K562 (cell line): ENCODE data around the gene EPB41L4A. TPM values are rescaled to one million over a fixed set of nuclear protein-coding genes. Genes with fewer than 3 reads are reported as not detected.

Experiments
- ATAC-seq: fragments of 200-7000 bp; cut with Tn5 transposase; 3 replicates; pipeline ENCODE4 v1.9.1; 2020; ENCODE audit warnings: moderate library complexity
- BruUV-seq: library from RNA; stranded (reverse); fragments of 400-500 nt; replicated peaks from 2 replicates; lab custom pipeline; 2021; lab: Mats Ljungman, UMichigan
- CTCF ChIA-PET: fragments of 300-600 bp; formaldehyde crosslinking; extraction: SDS; loops from one replicate; lab custom pipeline; 2021; ENCODE audit warnings: low intra/inter-chr PET ratio; lab: Yijun Ruan, JAX
- POLR2A ChIA-PET: fragments of 300-600, 350-650 bp; sonication (Branson Sonifier 250); formaldehyde crosslinking; extraction: SDS; loops from one replicate; lab custom pipeline; 2021; ENCODE audit warnings: antibody characterized with exemption, inconsistent platforms; lab: Yijun Ruan, JAX
- DNase-seq, 4 experiments: peaks; one replicate each; pipeline versions ENCODE4 v3.0.0 to v3.0.0-alpha.2; 2011 to 2018; ENCODE audit warnings: low spot score in 3 of 4, mixed read lengths in 3 of 4; ENCODE audit errors: extremely low read depth in 1 of 4
- FAIRE-seq: peaks from 2 replicates; lab custom pipeline; 2011; peaks lifted over from hg19 to GRCh38; lab: Jason Lieb, UNC
- H2AFZ ChIP-seq: 2 replicates; pipeline ENCODE4 v1.6.0; 2011; ENCODE audit warnings: low read depth, low read length, control low read depth, inconsistent platforms
- H3K27ac ChIP-seq: fragments of 200-600 bp; 3 replicates; pipeline ENCODE4 v1.8.0; 2011; ENCODE audit warnings: low read depth, mild to moderate bottlenecking, control low read depth, inconsistent platforms, low read length, moderate library complexity, mixed read lengths; ENCODE audit errors: extremely low read depth
- H3K27me3 ChIP-seq, 2 experiments: fragments of 300-600 bp in 1 of 2; 2 replicates in 1 of 2; 3 replicates in 1 of 2; pipeline versions ENCODE4 v1.6.0 to v1.8.0; 2011; ENCODE audit warnings: inconsistent platforms in 2 of 2, low read length in 2 of 2, mild to moderate bottlenecking in 1 of 2, mixed read lengths in 1 of 2, moderate library complexity in 1 of 2; ENCODE audit not compliant: control insufficient read depth in 2 of 2, insufficient read depth in 2 of 2
- H3K36me3 ChIP-seq: fragments of 300-600 bp; 3 replicates; pipeline ENCODE4 v1.8.0; 2011; ENCODE audit warnings: mild to moderate bottlenecking, low read length, inconsistent platforms; ENCODE audit not compliant: control insufficient read depth, insufficient read depth
- H3K4me1 ChIP-seq, 2 experiments: fragments of 200-600 bp in 1 of 2; replicated peaks in 1 of 2; 2 replicates in 1 of 2; 3 replicates in 1 of 2; pipeline versions ENCODE4 v1.5.1 to v1.8.0; 2011; ENCODE audit warnings: inconsistent platforms in 2 of 2, low read length in 2 of 2, mild to moderate bottlenecking in 1 of 2, mixed read lengths in 1 of 2, moderate library complexity in 1 of 2; ENCODE audit not compliant: control insufficient read depth in 2 of 2, insufficient read depth in 2 of 2
- H3K4me2 ChIP-seq: 2 replicates; pipeline ENCODE4 v1.6.1; 2011; ENCODE audit warnings: low read length, control low read depth, inconsistent platforms, mixed read lengths; ENCODE audit not compliant: insufficient read depth
- H3K4me3 ChIP-seq: fragments of 200-600 bp; sonication (generic), shearing (Covaris generic); 2 replicates; pipeline ENCODE4 v1.5.1; 2016; ENCODE audit warnings: control low read depth, inconsistent platforms
- H3K79me2 ChIP-seq: fragments of 200-600 bp; 3 replicates; pipeline ENCODE4 v1.8.0; 2011; ENCODE audit warnings: low read length, inconsistent platforms; ENCODE audit not compliant: control insufficient read depth, insufficient read depth
- H3K9ac ChIP-seq, 2 experiments: 2 replicates each; pipeline versions ENCODE4 v1.6.0 to v1.6.1; 2011; ENCODE audit warnings: low read depth in 2 of 2, low read length in 2 of 2, control low read depth in 1 of 2, inconsistent platforms in 1 of 2, mild to moderate bottlenecking in 1 of 2, mixed read lengths in 1 of 2; ENCODE audit not compliant: insufficient read depth in 1 of 2
- H3K9me1 ChIP-seq: one replicate; pipeline ENCODE4 v1.6.0; 2011; ENCODE audit warnings: inconsistent platforms, mild to moderate bottlenecking, low read length, moderate library complexity; ENCODE audit not compliant: control insufficient read depth, insufficient read depth
- H3K9me3 ChIP-seq: replicated peaks from 2 replicates; pipeline ENCODE4 v1.5.1; 2011; ENCODE audit warnings: low read depth, low read length, inconsistent platforms; ENCODE audit not compliant: control insufficient read depth, insufficient read depth
- H4K20me1 ChIP-seq: replicated peaks from 2 replicates; pipeline ENCODE4 v1.6.1; 2011; ENCODE audit warnings: low read length, inconsistent platforms, mixed read lengths; ENCODE audit not compliant: control insufficient read depth, insufficient read depth
- C11orf30 ChIP-seq: fragments of 450-650 bp; IDR thresholded peaks from 2 replicates; pipeline ENCODE4 v1.6.1; 2016; ENCODE audit warnings: low read depth, mild to moderate bottlenecking
- JUN ChIP-seq, 2 experiments: sonication (generic) in 1 of 2; formaldehyde crosslinking in 1 of 2; IDR thresholded peaks; 2 replicates each; pipeline versions ENCODE4 v1.6.1 to v1.8.0; 2012 to 2022; ENCODE audit warnings: borderline replicate concordance in 2 of 2, mild to moderate bottlenecking in 2 of 2, improper control_type of control experiment in 1 of 2, low read depth in 1 of 2, low read length in 1 of 2, missing genetic modification reagents in 1 of 2
- KDM1A ChIP-seq, 2 experiments: fragments of 450-650 bp; IDR thresholded peaks; 2 replicates each; pipeline ENCODE4 v1.6.1; 2016; ENCODE audit warnings: mild to moderate bottlenecking in 2 of 2
- MAFG ChIP-seq: fragments of 450-650 bp; conservative IDR thresholded peaks from 2 replicates; pipeline ENCODE4 v1.6.1; 2016; ENCODE audit warnings: missing genetic modification characterization, missing compliant biosample characterization
- NCOA2 ChIP-seq, 2 experiments: fragments of 450-650 bp; IDR thresholded peaks; 2 replicates each; pipeline ENCODE4 v1.6.1; 2018; ENCODE audit warnings: mild to moderate bottlenecking in 2 of 2, moderate library complexity in 1 of 2; ENCODE audit not compliant: partially characterized antibody in 2 of 2
- NFE2 ChIP-seq: IDR thresholded peaks from 2 replicates; pipeline ENCODE4 v1.6.1; 2014; ENCODE audit warnings: antibody characterized with exemption, low read depth
- NFE2L1 ChIP-seq: fragments of 450-650 bp; IDR thresholded peaks from 2 replicates; pipeline ENCODE4 v1.6.1; 2016; ENCODE audit warnings: missing genetic modification characterization, low read depth, mild to moderate bottlenecking, missing compliant biosample characterization, moderate library complexity, borderline replicate concordance
- POLR2G ChIP-seq: fragments of 200-400 bp; formaldehyde crosslinking; IDR thresholded peaks from 2 replicates; pipeline ENCODE4 v1.6.1; 2017; ENCODE audit warnings: low read depth, mild to moderate bottlenecking, antibody characterized with exemption, low read length, moderate library complexity
- SAFB ChIP-seq: fragments of 200-400 bp; formaldehyde crosslinking; IDR thresholded peaks from 2 replicates; pipeline ENCODE4 v1.6.1; 2017; ENCODE audit warnings: low read depth, low read length, borderline replicate concordance
- ZNF133 ChIP-seq: fragments of 250-450 bp; sonication (Bioruptor Pico); IDR thresholded peaks from 2 replicates; pipeline ENCODE4 v1.4.0; 2020; ENCODE audit warnings: mild to moderate bottlenecking
- ZNF316 ChIP-seq: fragments of 450-650 bp; IDR thresholded peaks from 2 replicates; pipeline ENCODE4 v1.6.1; 2016
- ZNF589 ChIP-seq: fragments of 200-800 bp; sonication (Bioruptor generic); IDR thresholded peaks from 2 replicates; pipeline ENCODE4 v1.6.1; 2016; ENCODE audit warnings: low read depth, missing genetic modification characterization, missing compliant biosample characterization
- ZNF707 ChIP-seq: fragments of 250-450 bp; sonication (Bioruptor Pico); conservative IDR thresholded peaks from 2 replicates; pipeline ENCODE4 v1.8.0; 2022; ENCODE audit warnings: inconsistent platforms, mild to moderate bottlenecking, moderate library complexity
- WGBS: fragments of 100-300 bp; shearing (Covaris generic); methylation state at CpG from one replicate; pipeline ENCODE4 v1.1.6; 2016; ENCODE audit warnings: low coverage, mixed read lengths; ENCODE audit not compliant: insufficient coverage; ENCODE audit errors: missing lambda C conversion rate; 5-methylcytosine and 5-hydroxymethylcytosine counted together
- in situ Hi-C: fragments of 300-500 bp; cut with MboI; formaldehyde crosslinking; loops from 4 replicates; pipeline ENCODE4 v1.15.0; 2018; ENCODE audit warnings: inconsistent platforms, mixed read lengths
- intact Hi-C: fragments of 100-400 bp; cut with micrococcal nuclease; formaldehyde crosslinking; loops from 2 replicates; pipeline ENCODE4 v1.14.2; 2022
- polyA plus RNA-seq, 8 experiments: library from polyadenylated mRNA; depleted of rRNA in 4 of 8; stranded (reverse) in 5 of 8; unstranded in 3 of 8; fragments of >200 nt; fragmentation: Nextera tagmentation in 2 of 8; fragmentation: Illumina TruSeq in 1 of 8; extraction: Ambion mirVana in 2 of 8; extraction: Trizol in 1 of 8; gene quantifications; 2 replicates each; pipeline versions ENCODE4 v1.2.1 to v1.2.3, GENCODE V29; 2011 to 2014; ENCODE audit warnings: inconsistent platforms in 1 of 8, missing spikeins in 1 of 8
- total RNA-seq, 7 experiments: library from RNA; depleted of rRNA in 6 of 7; stranded (reverse); fragments of >200 nt in 6 of 7; fragmentation: Illumina TruSeq in 2 of 7; extraction: Trizol in 2 of 7; gene quantifications; 2 replicates each; pipeline versions ENCODE4 v1.2.1 to v1.2.3, GENCODE V29; 2011 to 2021; ENCODE audit warnings: low replicate concordance in 1 of 7

The EPB41L4A gene
- total and polyA plus RNA-seq, 9 of the 15 experiments (the other 6 are each of a cell fraction or from before 2014, with no cell fraction given): 0.04 to 0.35 (median 0.12) TPM; not detected in 3

DNA sequence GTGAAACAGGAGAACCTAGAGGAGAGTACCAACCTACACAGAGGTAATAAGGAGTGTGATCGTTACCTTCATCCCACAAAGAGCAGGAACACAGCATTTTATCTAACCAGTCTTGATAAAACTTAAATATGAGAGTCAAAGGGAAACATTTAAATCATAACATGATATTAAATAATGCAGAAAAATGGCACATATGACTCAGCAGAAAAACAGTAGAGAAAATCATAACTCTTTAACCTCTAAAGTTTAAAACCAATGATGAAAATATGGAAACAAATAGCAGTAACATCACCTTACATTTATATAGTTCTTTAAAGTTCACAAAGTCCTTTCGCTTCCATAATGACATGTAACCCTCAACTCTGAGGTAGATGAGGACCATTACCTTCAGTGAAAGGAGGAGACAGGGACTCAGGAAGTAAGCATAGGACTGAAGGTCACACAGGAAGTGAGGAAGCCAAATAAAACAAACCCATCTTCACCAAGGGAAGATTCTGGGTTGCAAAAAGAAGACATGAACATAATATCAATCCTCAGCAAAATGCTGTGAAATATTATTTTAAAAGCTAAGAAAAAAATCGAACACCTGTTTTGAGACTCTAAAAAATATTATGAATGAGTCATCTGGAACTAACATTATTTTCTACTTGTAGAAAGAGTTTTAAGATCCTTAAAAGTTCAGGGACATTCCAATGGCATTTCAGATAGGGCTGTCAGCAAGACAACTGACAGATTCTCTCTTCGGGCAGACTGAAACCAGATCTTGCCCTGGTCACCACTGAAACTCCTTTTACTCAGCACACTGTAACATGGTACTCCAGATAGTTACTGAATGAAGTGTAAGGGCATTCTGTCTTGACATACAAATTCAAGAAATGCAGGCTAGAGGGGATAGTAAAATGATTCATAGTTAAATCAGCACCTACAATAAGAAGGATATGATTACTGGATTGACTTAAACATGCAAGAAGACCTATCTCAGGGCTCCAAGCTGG lies 148.5 kb downstream of the EPB41L4A start:
- Histone ChIP-seq H3K9me3 (no peaks in the 10 kb centered on the region), H3K4me2 (no peak overlapping the region), H3K9ac (no peak overlapping the region), H3K4me3 (no peak overlapping the region), H3K36me3 (no peaks in the 10 kb centered on the region), H3K79me2 (no peaks in the 10 kb centered on the region), H4K20me1 (no peaks in the 10 kb centered on the region), H3K4me1 (no peaks in the 10 kb centered on the region), H3K9me1 (no peaks in the 10 kb centered on the region), H3K27ac (no peak overlapping the region), H3K27me3 (no peaks in the 10 kb centered on the region; a peak in 1 of 5 replicates), H2AFZ (no peak overlapping the region)
- ATAC-seq (no peak), FAIRE-seq (no peak), DNase-seq (no peak)
- intact Hi-C loops (no loop called here), in situ Hi-C loops (no loop called here)
- 5% methylated on average over 4 of the region's 4 CpGs for WGBS
- BruUV-seq: no TSS peak
- POLR2A ChIA-PET: interaction anchor here (0.8 kb wide), 1 partner anchor 15 kb away, joined by 6 read pairs; no protein-coding TSS in a partner anchor
- CTCF ChIA-PET: no interaction called here
- no peak for TF ChIP-seq KDM1A (IDR thresholded peaks at IDR 0.05)
- peak; percentile 45; the same call in 1 of the 2 replicates for TF ChIP-seq NFE2L1 (tag)
- TF ChIP-seq JUN (IDR thresholded peaks at IDR 0.05; ENCODE audit: borderline replicate concordance, low read depth, low read length): no peak
- TF ChIP-seq JUN (CRISPR knock-in tag; IDR thresholded peaks at IDR 0.05; ENCODE audit: borderline replicate concordance): no peak
- no peak for TF ChIP-seq ZNF133
- TF ChIP-seq ZNF316: peak; percentile 74
- TF ChIP-seq MAFG (tag): peak; percentile 75
- TF ChIP-seq SAFB: no peak
- 0 out of 2 replicates have a peak, but pooled peaks have one; percentile 32 for TF ChIP-seq NFE2
- no peak for TF ChIP-seq ZNF707 (CRISPR knock-in tag)
- no peak for TF ChIP-seq POLR2G
- TF ChIP-seq NCOA2 (IDR thresholded peaks at IDR 0.05; ENCODE audit: partially characterized antibody in 2 of 2): no peak
- TF ChIP-seq C11orf30: peak; percentile 32; the same call in 1 of the 2 replicates
- TF ChIP-seq ZNF589: no peak
